ENCODE results near the gene AACS. TPM values are rescaled to one million over a fixed set of nuclear protein-coding genes. Genes with fewer than 3 reads are reported as not detected.
"Not testable (repeated sequence)": the region's sequence is repeated elsewhere in the genome, so short reads cannot be mapped to it uniquely, and the experiment has no call there.

The AACS gene
- polyA plus RNA-seq, 4 donors: 16.8 to 25.9 (median 22.3) TPM

DNA sequence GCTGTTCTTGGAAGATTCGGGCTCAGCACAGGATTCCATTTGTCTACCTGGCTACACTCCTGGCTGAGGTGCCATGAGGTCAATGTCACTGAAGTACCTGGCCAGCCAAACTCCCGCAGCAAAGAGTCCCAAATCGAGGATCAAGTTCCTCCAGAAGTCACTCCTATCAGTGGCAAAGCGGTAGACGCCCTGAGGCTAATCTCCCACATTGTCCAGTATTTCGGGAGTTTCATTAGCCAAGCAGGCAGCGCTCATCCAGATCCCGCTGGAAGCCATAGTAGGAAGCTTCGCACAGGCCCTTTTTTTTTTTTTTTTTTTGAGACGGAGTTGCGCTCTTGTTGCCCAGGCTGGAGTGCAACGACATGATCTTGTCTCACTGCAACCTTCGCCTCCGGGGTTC lies 8.9 kb upstream of the AACS start:
- DNase-seq (ENCODE audit: low read depth in 4 of 4, low spot score in 3 of 4): no peak

DNA sequence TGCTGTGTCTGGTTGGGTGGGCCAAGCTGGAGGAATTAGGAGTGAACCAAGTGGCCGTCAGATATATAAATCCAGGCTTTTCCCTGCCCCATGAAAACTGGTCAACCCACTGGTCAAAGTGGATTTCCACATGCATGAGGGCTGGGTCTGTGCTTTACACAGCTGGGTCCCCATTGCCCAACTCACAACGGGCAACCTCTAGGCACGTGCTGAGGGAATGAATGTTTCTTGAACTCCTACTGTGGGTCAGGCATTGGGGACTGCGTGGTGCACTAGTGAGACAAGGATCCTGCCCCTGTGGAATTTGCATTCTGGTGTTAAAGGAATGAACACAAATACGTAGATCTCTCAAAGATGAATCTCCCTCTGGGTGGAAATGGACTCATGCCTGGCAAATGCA lies 7.5 kb upstream of the AACS start:
- no peak for DNase-seq (ENCODE audit: low read depth in 4 of 4, low spot score in 3 of 4)

DNA sequence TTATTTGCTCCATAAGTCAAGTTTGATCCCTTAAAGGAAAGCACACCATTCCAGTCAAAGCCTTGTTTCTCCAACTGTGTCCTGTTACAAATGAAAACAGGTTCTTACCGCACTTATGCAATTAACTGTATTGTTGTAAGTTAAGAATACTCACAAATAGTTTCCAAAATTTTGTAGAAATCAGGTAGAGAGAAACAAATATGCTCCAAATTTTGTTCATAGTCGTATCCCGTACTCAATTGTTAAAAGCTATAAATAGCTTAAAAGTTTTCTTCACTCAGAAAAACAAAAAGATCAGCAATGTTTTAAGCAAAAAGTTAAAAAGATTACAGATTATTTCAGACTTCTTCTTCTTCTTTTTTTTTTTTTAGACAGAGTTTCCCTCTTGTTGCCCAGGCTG lies 4.0 kb upstream of the AACS start:
- DNase-seq (ENCODE audit: low read depth in 4 of 4, low spot score in 3 of 4): no peak

DNA sequence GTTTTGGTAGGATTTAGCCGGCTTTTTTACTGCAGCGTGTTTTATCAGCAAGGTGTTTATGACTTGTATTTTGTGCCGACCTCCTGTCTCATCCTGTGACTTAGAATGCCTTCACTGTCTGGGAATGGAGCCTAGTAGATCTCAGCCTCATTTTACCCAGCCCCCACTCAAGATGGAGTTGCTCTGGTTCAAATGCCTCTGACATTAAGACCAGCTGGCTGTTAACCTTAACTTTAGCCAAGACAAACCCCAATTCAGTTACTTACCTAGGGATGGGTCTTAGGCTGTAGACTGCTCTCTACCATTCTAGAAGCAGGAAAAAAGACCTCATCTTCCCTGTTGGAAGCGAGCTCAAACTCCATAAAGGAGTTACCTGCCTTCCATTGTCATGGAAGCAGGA lies 1.7 kb upstream of the AACS start:
- not testable (repeated sequence) for DNase-seq (ENCODE audit: low read depth in 4 of 4, low spot score in 3 of 4)

DNA sequence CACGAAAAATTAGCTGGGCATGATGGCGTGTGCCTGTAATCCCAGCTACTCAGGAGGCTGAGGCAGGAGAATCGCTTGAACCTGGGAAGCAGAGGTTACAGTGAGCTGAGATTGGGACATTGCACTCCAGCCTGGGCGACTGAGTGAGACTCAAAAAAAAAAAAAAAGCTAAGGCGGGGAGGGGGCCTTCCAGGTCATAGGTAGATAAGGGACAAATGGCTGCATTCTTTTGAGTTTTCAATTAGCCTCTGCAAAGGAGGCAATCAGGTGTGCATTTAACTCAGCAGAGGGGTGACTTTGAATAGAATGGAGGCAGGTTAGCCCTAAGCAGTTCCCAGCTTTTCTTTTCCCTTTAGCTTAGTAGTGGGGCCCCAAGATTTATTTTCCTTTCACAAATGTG lies 743 bp upstream of the AACS start:
- no peak for DNase-seq (ENCODE audit: low read depth in 4 of 4, low spot score in 3 of 4)

DNA sequence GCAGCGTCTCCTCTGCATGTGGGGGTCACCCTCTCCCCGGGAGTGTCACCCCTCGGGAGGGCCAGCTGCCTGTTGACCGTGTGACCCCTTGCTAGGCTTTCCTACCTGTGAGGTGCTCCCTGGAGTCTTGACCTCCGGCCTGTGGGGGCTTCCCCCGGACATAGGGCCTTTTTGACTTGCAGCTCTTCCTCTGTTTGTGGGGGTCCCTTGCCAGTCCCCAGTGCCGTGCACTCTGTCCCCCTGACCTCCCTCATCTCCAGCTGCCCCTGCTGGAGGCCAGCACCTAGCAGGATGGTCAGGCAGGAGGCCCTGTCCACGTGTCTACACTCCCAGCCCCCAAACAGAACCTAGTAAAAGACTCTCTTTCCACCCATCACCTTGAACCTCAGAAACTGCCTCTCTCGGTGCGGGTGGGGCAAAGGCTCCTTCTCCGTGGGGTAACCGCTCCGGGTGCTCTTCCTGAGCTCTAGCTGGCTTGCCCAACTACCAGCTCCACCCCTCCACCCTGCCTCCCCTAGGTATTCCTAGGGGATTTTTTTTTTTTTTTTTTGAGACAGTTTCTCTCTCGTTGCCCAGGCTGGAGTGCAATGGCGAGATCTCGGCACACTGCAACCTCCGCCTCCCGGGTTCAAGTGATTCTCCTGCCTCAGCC lies 810 bp downstream of the AACS start:
- DNase-seq (ENCODE audit: low read depth in 4 of 4, low spot score in 3 of 4): no peak

DNA sequence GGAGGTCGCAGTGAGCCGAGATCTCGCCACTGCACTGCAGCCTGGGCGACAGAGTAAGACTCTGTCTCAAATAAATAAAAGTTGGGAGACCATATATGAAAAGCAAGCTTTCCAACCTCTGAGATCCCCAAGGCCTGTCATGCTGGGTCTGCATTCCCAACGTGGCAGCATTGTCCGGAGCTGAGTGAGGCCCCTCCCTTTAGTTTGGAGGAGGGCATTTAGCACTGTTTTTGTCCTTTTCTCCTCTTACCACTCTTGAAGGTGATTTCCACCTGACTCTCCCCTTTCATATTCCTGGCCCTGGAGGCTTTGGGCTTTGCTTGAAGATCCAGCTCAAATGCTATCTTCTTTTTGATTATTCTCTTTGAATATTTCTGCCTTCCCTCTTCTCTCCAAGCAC lies 3.2 kb downstream of the AACS start:
- no peak for DNase-seq (ENCODE audit: low read depth in 4 of 4, low spot score in 3 of 4)

DNA sequence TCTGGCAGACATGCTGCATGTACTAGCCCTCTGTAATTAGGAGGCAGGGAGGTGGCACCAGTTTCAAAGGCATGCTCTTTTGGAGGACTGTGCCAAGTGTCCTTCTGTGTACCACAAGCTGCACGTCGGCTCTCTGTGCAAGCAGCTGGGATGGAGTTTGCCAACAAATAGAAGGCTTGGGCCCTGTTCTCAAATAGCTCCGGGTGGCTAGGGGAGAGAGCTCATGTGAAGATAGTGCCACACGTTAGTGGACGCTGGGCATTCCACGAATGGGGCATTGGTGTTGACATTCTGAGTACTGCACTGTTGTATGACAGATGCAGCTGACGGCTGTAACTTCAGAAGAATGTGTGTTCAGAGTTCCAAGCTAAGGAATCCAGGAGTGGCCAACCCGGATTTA lies 4.4 kb downstream of the AACS start:
- DNase-seq (ENCODE audit: low read depth in 4 of 4, low spot score in 3 of 4): no peak

DNA sequence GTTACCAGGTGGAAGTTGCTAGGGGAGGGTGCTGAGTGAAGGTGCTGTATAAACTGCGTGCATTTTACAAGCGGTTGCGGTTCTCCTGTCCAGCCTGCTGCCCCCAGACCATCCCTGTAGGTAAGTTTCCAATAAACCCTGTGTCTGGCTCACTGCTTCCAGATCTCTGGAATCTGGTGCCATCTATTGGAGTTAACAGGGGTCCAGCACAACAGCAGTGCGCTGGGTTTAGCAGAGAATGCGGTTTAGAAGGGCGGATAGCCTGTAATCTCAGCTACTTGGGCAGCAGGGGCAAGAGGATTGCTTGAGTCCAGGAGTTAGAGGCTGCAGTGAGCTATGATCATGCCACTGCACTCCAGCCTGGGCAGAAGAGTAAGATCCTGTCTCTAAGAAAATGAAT lies 4.9 kb downstream of the AACS start:
- DNase-seq (ENCODE audit: low read depth in 4 of 4, low spot score in 3 of 4): no peak

DNA sequence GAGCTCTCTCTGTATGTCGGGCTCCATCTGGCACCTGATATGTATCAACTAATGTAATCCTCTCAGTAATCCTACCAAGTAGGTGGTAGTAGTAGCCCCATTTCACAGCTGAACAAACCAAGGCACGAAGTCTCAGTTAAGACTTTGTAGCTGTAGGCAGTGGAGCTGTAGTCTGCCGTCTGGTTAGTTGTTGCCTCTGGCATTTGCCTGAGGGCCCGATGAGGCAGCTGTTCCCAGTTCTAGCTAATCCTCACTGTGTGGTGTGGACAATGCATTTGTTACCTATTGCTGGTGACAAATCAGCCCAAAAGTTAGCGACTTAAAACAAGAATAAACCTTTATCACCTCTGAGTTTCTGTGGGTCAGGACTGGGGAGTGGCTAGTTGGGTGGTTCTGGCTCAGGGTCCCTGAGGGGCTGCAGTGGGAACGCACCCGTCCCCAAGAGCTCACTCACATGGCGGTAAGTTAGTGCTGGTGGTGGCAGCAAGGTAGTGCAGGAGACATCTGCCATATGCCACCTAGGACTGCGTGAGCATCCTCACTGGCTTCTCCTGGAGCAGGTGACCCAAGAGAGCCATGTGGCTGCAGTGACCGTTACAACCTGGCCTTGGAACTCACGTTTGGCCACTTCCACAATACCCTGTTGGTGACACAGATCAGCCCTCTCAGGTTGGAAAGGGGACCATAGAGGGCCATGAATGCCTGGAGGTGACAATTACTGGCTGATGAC lies 5.6 kb downstream of the AACS start:
- DNase-seq (ENCODE audit: low read depth in 4 of 4, low spot score in 3 of 4): no peak

DNA sequence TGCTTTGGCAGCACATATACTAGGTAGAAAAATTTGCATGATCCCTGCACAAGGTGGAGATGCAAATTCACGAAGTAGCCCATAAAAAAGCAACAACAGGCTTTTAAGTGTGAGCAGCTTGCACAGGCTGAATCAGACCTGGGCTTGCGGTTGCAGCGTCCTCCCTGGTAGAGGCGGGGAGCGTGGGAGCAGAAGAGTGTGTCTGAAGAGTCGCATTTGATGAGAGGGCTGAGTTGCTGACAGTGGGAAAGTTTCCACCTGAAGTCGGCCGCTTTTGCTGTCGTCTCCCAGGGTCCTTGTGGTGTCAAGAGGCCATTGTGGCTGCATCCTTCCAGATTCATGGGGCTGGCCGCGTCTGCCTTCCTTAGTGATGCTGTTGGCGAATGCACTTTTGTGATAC lies 6.2 kb downstream of the AACS start:
- no peak for DNase-seq (ENCODE audit: low read depth in 4 of 4, low spot score in 3 of 4)

DNA sequence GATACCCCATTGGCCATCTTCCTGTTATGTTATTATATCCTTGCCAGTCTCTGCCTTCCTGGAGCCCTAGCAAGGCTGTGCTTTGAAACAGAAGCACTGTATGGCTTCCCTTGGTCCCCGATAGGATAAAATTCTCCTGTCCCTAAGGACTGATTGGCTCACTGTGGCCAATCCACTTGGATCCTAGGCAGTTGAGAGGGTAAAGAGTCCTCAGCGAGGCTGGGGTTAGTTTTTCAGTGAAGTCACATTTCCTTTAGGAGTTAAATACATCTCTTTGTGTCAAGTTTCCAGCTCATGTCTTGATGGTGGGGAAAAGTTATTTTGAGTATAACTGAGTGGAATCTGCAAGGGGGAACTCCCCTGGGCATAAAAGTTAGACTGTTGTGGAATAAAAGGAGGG lies 7.3 kb downstream of the AACS start:
- DNase-seq (ENCODE audit: low read depth in 4 of 4, low spot score in 3 of 4): no peak

DNA sequence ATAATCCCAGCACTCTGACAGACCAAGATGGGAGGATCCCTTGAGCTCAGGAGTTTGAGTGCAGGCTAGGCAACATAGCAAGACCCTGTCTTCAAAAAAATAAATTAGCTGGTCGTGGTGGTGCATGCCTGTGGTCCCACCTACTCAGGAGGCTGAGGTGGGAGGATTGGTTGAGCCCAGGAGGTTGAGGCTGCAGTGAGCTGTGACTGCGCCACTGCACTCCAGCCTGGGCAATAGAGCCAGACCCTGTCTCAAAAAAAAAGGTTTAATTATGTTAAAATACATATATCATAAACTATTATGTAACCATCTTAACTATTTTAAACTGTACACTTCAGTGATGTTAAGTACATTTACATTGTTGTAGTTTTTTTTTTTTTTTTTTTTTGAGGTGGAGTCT lies 9.1 kb downstream of the AACS start:
- not testable (repeated sequence) for DNase-seq (ENCODE audit: low read depth in 4 of 4, low spot score in 3 of 4)

DNA sequence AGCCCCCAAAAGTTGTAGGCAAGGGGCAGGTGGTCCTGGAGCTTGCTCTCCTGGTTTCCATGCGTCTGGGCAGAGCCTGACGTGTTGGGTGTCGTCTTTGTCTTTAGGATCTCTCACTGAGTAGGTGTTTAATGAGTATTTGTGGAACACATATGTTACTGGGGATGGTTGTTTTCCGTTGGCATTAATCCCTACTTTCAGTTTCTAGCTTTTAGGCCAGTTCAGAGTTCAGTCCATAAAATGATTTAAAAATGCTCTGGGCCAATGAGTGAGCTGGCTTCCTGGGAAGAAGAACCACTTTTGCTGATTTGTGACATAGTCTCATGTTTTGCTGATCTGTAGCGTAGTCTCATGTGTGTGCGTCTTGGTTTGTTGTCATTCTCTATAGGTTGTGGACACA lies 10.9 kb downstream of the AACS start:
- no peak for DNase-seq (ENCODE audit: low read depth in 4 of 4, low spot score in 3 of 4)

DNA sequence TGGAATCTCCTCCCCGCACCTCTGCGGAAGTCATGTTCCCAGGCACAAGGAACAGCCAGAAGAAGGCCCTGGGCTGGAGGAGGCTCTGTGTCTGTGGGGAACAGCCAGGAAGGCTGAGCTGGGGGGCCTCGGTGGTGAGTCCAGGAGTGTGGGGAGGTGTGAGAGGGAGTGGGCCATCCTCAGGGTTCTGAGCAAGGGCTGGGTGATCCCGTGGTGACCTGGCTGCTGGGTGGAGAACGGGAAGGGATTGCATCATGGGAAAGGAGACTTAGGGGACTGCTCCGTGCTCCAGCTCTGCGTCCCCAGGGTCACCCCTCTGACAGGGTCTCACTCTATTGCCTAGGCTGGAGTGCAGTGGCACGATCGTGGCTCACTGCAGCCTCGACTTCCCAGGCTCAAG lies 13.8 kb downstream of the AACS start:
- DNase-seq (ENCODE audit: low read depth in 4 of 4, low spot score in 3 of 4): no peak

DNA sequence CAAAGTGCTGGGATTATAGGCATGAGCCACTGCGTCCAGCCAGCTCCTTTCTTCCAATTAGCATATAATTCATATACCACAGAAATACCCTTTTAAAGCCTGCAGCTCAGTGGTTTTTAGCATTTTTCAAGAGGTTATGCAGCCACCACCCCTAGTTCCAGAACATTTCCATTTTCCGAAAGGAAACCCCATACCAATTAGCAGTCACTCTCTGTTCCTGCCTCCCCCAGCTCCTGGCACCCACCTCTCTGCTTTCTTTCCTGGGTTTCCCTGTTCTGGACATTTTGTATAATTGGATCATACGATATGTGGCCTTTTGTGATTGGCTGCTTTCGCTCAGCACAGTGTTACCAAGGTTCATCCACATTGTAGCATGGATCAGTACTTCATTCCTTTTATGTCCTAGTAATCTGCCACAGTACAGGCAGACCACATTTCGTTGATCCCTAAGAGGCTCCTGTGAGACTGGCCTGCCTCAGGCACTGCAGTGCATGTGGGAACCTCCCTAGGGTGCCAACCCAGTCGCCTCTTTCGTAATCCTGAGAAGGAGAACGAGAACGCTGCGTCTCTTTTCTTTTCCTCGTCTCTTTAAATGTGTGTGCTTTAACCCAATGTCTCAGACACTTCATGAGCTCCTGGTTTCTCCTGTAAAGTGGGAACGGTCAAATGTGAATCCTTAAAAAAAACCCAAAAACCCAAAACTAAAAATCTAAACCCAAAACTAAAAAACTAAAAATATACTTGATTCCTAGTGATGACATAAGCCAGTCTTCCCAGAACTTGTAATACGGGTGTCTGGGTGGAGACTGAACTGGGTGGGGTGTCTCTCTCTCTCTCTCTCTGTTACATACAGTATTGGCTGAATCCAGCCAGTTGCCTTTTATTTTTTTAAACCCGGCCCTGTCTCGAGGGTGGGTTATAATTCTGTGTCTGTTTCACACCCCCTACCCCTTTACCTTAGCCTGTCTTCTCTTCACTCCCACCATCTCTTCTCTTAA lies 14.7 kb downstream of the AACS start:
- DNase-seq (ENCODE audit: low read depth in 4 of 4, low spot score in 3 of 4): no peak

DNA sequence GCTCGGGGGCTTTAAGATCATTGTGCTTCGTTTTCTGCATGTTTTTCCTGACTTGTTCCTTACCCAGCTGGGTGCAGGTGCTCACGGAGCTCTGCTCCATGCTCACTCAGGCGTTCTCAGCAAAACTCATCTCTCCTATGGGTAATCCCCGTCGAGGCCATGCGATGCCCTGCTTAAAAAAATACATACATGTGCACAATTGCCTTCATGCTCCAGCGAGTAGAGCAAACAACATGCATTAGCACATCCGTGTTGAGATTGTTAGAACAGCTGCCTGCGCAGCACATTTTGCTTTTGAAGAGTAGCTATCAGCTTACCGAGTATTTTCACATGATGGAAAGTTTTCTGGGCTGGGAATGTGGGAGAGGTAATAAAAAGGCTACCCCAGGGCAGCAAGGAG lies 16.2 kb downstream of the AACS start:
- DNase-seq (ENCODE audit: low read depth in 4 of 4, low spot score in 3 of 4): no peak

DNA sequence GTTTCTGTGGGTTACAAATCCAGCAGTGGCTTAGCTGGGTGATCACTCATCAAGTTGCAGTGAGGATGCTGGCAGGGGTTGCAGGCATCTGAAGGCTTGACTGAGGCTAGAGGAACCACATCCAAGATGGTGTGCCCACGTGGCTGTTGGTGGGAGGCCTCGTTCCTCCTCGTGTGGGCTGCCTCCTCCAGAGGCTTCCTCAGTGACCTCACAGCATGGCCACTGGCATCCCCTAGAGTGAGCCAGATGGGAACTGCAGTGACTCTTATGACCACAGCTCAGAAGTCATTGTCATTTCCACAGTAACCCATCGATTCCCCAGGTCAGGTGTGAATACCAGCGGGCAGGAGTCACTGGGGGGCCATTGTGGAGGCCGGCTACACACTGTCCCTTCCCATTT lies 17.8 kb downstream of the AACS start:
- DNase-seq (ENCODE audit: low read depth in 4 of 4, low spot score in 3 of 4): no peak

DNA sequence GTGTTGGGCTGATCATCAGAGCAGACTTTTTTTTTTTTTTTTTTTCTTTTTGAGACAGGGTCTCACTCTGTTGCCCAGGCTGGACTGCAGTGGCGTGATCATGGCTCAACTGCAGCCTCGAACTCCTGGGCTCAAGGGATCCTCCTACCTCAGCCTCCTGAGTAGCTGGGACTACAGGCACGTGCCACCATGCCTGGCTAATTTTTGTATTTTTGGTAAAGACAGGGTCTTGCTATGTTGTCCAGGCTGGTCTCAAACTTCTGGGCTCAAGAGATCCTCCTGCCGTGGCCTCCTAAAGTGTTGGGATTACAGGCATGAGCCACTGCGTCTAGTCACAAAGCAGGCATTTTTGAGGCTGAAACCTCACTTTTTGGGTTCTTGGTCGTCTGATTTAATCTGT lies 23.0 kb downstream of the AACS start:
- DNase-seq (ENCODE audit: low read depth in 4 of 4, low spot score in 3 of 4): not testable (repeated sequence)

DNA sequence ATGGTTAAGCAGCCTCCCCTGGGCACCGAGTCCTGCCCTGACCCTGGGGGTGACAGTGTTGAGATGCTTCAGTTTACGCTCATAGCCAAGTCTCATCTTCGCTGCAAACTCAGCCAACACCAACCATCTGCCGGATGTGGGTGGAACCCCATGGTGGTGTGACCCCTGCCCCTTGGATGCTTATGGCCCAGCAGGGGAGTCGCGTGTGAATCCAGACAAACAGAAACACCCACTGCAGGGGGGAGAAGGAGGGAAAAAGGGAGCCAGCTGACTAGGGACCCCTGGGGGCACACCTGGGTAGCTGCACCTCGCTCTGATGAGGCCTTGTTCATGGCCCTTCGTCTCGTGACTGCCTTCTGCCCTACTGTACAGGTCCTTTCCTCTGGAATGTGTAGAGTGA lies 23.8 kb downstream of the AACS start:
- DNase-seq (ENCODE audit: low read depth in 4 of 4, low spot score in 3 of 4): no peak

DNA sequence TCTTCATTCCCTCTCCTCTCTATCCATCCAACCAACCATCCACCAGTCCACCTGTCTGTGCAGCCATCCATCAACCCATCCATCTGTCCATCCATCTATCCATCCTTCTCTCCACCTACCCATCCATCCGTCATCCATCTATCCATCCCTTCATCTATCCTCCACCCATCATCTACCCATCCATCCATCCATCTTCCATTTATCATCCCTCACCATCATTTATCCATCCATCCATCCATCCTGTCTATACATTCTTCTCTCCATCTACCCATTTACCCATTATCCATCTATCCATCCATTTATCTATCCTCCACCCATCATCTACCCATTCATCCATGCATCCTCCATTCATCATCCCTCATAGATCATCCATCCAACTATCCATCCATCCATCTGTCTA lies 24.4 kb downstream of the AACS start:
- no peak for DNase-seq (ENCODE audit: low read depth in 4 of 4, low spot score in 3 of 4)

All from left renal pelvis (tissue), 4 donors.